MM.1S (cell line): Measurements from ENCODE around the gene RFX7.

Experiments used
- CTCF ChIP-seq: fragments of 300-600 bp; sonication (generic); IDR thresholded peaks from 2 replicates; pipeline ENCODE4 v1.5.1; 2016; ENCODE audit warnings: antibody characterized with exemption, low read length, mixed read lengths
- EZH2 ChIP-seq: fragments of 300-600 bp; sonication (generic); optimal IDR thresholded peaks from 2 replicates; pipeline ENCODE3; 2017; ENCODE audit warnings: low read depth, mild to moderate bottlenecking, antibody characterized with exemption, low read length, mixed read lengths
- EZH2phosphoT487 ChIP-seq: fragments of 300-600 bp; sonication (generic); IDR thresholded peaks from 2 replicates; pipeline ENCODE4 v1.6.1; 2018; ENCODE audit warnings: antibody characterized with exemption, low read length

DNA sequence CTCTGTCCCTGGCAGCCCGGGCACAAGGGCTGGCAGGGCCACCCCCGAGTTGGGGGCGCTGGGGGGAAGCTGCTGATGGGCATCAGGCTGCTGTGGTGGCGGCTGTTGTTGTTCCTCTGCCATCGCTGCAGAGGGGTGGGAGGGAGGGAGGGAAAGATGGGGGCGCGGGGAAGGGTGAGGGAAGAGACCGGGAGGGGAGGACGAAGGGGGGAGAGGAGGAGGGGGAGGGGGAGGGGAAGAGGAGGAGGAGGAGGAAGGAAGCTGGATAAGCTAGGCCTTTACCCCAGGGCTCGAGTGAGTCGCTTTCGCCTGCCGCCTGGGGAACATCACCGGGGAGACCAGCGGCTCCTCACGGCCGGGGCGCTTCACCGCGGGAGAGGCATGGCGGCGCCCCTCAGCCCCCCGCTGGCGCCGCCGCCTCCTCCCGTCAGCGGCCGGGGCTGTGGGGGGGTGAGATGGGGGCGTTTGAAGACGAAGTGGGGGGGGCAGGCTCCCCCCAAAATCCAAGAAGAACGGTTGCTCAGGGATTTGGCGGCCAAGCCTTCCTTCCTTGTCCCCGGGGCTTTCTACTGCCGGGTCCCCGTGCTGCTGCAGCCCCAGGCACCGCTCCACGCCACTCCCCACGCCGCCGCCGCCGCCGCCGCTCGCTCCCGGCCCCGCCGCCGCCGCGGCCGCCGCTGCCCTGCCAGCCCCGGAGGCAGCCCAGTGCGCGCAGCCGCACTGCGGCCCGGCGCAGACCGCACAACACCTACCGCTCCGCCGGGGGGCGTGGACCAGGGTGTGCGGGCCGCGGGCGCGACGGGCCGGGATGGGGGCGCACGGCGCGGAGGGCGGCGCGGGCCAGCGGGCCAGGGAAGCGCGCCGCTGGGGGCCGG is at the start of gene RFX7:
- TF ChIP-seq CTCF (no peak), EZH2 (no peak), EZH2phosphoT487 (no peak)
